ENCODE results near the gene ERBB4.

DNA sequence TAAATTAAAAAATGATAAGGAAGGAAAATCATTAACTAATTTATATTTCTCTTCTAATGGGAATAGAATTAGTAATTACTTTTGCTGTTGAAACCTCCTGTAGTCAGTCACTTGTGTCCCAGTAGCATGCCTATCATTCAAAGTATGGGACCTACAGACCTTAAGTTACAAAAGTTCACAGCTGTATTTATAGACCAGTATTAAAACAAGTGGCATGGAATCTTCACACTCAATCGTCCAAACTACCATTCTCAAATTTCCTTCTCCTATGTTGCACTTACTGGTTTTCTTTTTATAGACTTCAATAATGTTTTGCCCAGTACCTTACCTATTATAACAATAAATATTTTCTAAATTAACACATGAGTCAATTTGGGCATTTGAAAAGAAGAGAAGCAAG, 639.9 kb downstream of the ERBB4 start:
- TF ChIP-seq, protein P1, sequence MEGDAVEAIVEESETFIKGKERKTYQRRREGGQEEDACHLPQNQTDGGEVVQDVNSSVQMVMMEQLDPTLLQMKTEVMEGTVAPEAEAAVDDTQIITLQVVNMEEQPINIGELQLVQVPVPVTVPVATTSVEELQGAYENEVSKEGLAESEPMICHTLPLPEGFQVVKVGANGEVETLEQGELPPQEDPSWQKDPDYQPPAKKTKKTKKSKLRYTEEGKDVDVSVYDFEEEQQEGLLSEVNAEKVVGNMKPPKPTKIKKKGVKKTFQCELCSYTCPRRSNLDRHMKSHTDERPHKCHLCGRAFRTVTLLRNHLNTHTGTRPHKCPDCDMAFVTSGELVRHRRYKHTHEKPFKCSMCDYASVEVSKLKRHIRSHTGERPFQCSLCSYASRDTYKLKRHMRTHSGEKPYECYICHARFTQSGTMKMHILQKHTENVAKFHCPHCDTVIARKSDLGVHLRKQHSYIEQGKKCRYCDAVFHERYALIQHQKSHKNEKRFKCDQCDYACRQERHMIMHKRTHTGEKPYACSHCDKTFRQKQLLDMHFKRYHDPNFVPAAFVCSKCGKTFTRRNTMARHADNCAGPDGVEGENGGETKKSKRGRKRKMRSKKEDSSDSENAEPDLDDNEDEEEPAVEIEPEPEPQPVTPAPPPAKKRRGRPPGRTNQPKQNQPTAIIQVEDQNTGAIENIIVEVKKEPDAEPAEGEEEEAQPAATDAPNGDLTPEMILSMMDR (IDR thresholded peaks at IDR 0.05): no peak
- TF ChIP-seq POLR2A (IDR thresholded peaks at IDR 0.05): no peak
- no peak for TF ChIP-seq POLR2AphosphoS5 (IDR thresholded peaks at IDR 0.05)

Measured in breast epithelium (tissue), 3 donors.